GM12872 (cell line): Measurements from ENCODE around the gene SEPTIN3.

Source experiments
- CTCF ChIP-seq: IDR thresholded peaks from 3 replicates; pipeline ENCODE4 v1.5.1; 2011; ENCODE audit warnings: low read depth, mild to moderate bottlenecking, low read length, moderate library complexity; ENCODE audit not compliant: insufficient read depth

Gene SEPTIN3

GRCh38 chr22:41983513-41984405 lies 14.5 kb downstream of the SEPTIN3 start:
- no peak for TF ChIP-seq CTCF

- TF ChIP-seq CTCF, result no peak
Observed at GRCh38 chr22:41987276-41987675, 18.0 kb downstream of the SEPTIN3 start.

- TF ChIP-seq CTCF, result no peak
Observed at GRCh38 chr22:41989246-41989645, 20.0 kb downstream of the SEPTIN3 start.

GRCh38 chr22:41991111-41991510 lies 21.9 kb downstream of the SEPTIN3 start:
- no peak for TF ChIP-seq CTCF

GRCh38 chr22:41992496-41992895 lies 23.3 kb downstream of the SEPTIN3 start:
- no peak for TF ChIP-seq CTCF

- TF ChIP-seq CTCF, result no peak
Observed at GRCh38 chr22:41995211-41995610, 26.0 kb downstream of the SEPTIN3 start.

GRCh38 chr22:41996826-41997225 lies 27.6 kb downstream of the SEPTIN3 start:
- TF ChIP-seq CTCF, result no peak
